Bronchial epithelial cell (primary cell): ENCODE data around the gene DEAF1. TPM values are rescaled to one million over a fixed set of nuclear protein-coding genes. Genes with fewer than 3 reads are reported as not detected.
"Not testable (repeated sequence)": the region's sequence is repeated elsewhere in the genome, so short reads cannot be mapped to it uniquely, and the experiment has no call there.

Source experiments
- DNase-seq: peaks from one replicate; pipeline ENCODE4 v3.0.0-alpha.2; 2010; ENCODE audit warnings: low read depth
- FAIRE-seq: peaks from 2 replicates; lab custom pipeline; 2011; peaks lifted over from hg19 to GRCh38; lab: Jason Lieb, UNC
- H3K27me3 ChIP-seq: 2 replicates; pipeline ENCODE4 v1.5.1; 2011; ENCODE audit warnings: low read length; ENCODE audit not compliant: control insufficient read depth, insufficient read depth
- H3K36me3 ChIP-seq: 2 replicates; pipeline ENCODE4 v1.5.1; 2011; ENCODE audit warnings: low read length; ENCODE audit not compliant: control insufficient read depth, insufficient read depth
- H3K4me3 ChIP-seq: 2 replicates; pipeline ENCODE4 v1.5.1; 2011; ENCODE audit warnings: mild to moderate bottlenecking, low read depth, low read length, control low read depth
- total RNA-seq: library from RNA; depleted of rRNA; stranded (reverse); fragments of >200 nt; gene quantifications from 2 replicates; pipeline ENCODE4 v1.2.1, GENCODE V29; 2014
- TF ChIP-seq, protein P1 (sequence below): IDR thresholded peaks from 2 replicates; pipeline ENCODE4 v1.5.1; 2011; ENCODE audit warnings: mild to moderate bottlenecking, moderate library complexity, low read length, control low read depth, inconsistent platforms; ENCODE audit not compliant: insufficient read depth, severe bottlenecking

DEAF1 gene, protein sequence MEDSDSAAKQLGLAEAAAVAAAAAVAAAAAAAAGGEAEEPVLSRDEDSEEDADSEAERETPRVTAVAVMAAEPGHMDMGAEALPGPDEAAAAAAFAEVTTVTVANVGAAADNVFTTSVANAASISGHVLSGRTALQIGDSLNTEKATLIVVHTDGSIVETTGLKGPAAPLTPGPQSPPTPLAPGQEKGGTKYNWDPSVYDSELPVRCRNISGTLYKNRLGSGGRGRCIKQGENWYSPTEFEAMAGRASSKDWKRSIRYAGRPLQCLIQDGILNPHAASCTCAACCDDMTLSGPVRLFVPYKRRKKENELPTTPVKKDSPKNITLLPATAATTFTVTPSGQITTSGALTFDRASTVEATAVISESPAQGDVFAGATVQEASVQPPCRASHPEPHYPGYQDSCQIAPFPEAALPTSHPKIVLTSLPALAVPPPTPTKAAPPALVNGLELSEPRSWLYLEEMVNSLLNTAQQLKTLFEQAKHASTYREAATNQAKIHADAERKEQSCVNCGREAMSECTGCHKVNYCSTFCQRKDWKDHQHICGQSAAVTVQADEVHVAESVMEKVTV
- 23.4 and 26.9 TPM in 2 replicates for total RNA-seq

DNA sequence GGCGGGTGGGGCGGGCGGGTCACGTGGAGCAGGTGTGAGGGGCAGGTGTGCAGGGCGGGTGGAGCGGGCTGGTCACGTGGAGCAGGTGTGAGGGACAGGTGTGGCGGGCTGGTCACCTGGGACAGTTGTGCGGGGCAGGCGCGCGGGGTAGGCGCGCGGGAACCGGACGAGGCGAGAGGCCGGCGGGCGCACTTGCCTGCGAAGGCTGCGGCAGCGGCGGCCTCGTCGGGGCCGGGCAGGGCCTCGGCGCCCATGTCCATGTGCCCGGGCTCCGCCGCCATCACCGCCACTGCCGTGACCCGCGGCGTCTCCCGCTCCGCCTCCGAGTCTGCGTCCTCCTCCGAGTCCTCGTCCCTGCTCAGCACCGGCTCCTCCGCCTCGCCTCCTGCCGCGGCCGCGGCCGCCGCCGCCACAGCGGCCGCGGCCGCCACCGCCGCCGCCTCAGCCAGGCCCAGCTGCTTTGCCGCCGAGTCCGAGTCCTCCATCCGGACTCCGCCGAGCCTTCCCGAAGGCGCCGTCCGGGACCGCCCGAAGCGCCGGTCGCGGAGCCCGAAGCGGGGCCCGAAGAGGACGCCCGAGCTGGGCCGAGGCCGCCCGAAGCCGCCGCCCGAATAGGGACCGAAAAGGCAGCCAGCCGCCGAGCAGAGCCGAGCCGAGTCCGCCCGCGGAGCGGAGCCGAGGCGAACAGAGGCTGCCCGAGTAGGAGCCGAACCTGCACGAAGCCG, at the start of gene DEAF1:
Gene DEAF1 (minus strand): TSS at position 660 of the 725 bp plus-strand sequence. CDS start 175 bp downstream, at position 485.
- no peak for FAIRE-seq
- Histone ChIP-seq H3K27me3 (no peaks in the 10 kb centered on the region), H3K36me3 (peaks cover 8% of the 10 kb centered on the region), H3K4me3 (peak within 1 kb of the TSS; percentile 80)
- TF ChIP-seq, protein P1, sequence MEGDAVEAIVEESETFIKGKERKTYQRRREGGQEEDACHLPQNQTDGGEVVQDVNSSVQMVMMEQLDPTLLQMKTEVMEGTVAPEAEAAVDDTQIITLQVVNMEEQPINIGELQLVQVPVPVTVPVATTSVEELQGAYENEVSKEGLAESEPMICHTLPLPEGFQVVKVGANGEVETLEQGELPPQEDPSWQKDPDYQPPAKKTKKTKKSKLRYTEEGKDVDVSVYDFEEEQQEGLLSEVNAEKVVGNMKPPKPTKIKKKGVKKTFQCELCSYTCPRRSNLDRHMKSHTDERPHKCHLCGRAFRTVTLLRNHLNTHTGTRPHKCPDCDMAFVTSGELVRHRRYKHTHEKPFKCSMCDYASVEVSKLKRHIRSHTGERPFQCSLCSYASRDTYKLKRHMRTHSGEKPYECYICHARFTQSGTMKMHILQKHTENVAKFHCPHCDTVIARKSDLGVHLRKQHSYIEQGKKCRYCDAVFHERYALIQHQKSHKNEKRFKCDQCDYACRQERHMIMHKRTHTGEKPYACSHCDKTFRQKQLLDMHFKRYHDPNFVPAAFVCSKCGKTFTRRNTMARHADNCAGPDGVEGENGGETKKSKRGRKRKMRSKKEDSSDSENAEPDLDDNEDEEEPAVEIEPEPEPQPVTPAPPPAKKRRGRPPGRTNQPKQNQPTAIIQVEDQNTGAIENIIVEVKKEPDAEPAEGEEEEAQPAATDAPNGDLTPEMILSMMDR = no peak
- DNase-seq = peak; percentile 82

- FAIRE-seq (peak; percentile 72), DNase-seq (no peak)
- TF ChIP-seq, protein P1 = no peak
- Histone ChIP-seq H3K36me3 (no peaks in the 10 kb centered on the region), H3K4me3 (no peak overlapping the region), H3K27me3 (no peaks in the 10 kb centered on the region)
These were observed 47.7 kb upstream of the DEAF1 start for GRCh38 chr11:742571-743201.

- peak; percentile 43 for DNase-seq
- TF ChIP-seq, protein P1 = no peak
- H3K36me3 ChIP-seq = no peaks in the 10 kb centered on the region
- H3K27me3 ChIP-seq = no peaks in the 10 kb centered on the region
- peak; percentile 13 for FAIRE-seq
- H3K4me3 ChIP-seq = no peak overlapping the region
These were observed 47.1 kb upstream of the DEAF1 start for GRCh38 chr11:742156-742546.

GRCh38 chr11:737899-738298, 42.9 kb upstream of the DEAF1 start:
- H3K36me3 ChIP-seq, H3K4me3 ChIP-seq, H3K27me3 ChIP-seq: not testable (repeated sequence)
- peak; percentile 13 for FAIRE-seq
- DNase-seq = peak; percentile 22

GRCh38 chr11:737366-737765, 42.3 kb upstream of the DEAF1 start:
- no peak for DNase-seq
- FAIRE-seq = no peak
- Histone ChIP-seq H3K27me3 (no peaks in the 10 kb centered on the region), H3K4me3 (no peak overlapping the region), H3K36me3 (no peaks in the 10 kb centered on the region)
- TF ChIP-seq, protein P1 = no peak

DNA sequence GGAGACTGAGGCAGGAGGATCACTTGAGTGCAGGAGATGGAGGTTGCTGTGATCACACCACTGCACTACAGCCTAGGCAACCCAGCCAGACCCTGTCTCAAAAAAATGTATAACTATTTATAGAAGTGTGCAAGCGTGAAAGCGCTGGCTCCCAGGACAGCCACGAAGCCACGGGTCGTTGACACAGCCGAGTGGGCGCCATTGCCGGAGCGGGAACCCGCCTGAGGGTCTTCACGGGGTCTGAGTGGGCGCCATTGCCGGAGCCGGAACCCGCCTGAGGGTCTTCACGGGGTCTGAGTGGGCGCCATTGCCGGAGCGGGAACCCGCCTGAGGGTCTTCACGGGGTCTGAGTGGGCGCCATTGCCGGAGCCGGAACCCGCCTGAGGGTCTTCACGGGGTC, 39.5 kb upstream of the DEAF1 start:
- not testable (repeated sequence) for H3K4me3 ChIP-seq, FAIRE-seq, H3K27me3 ChIP-seq, DNase-seq, H3K36me3 ChIP-seq
